ENCODE data around the gene PNPLA1. TPM values are rescaled to one million over a fixed set of nuclear protein-coding genes. Genes with fewer than 3 reads are reported as not detected.

PNPLA1 gene
- total RNA-seq, 2 donors from 2014 or later: 2.0 TPM; not detected in 1

- no peaks in the 10 kb centered on the region for H3K9me3 ChIP-seq
- 50% methylated on average over 7 of the region's 7 CpGs for WGBS
- no peaks in the 10 kb centered on the region for H3K36me3 ChIP-seq
- DNase-seq (ENCODE audit: low spot score): no peak
- no peak overlapping the region for H3K27ac ChIP-seq
- H3K27me3 ChIP-seq (replicated peaks; ENCODE audit: insufficient read depth): no peaks in the 10 kb centered on the region
- H3K4me1 ChIP-seq (replicated peaks): no peaks in the 10 kb centered on the region
- no peak overlapping the region for H3K4me3 ChIP-seq
- no peak for TF ChIP-seq POLR2AphosphoS5 (IDR thresholded peaks at IDR 0.05)
- no peak for TF ChIP-seq POLR2A (IDR thresholded peaks at IDR 0.05)
- no peak for TF ChIP-seq CTCF (IDR thresholded peaks at IDR 0.05)
- intact Hi-C loops (cut with DNase I): loop anchor here (1.0 kb wide), 1 partner anchor 59 kb away; no protein-coding TSS in a partner anchor
These were observed 31.9 kb downstream of the PNPLA1 start for GRCh38 chr6:36301781-36302180.

GRCh38 chr6:36302227-36302976 is 32.5 kb downstream of the PNPLA1 start:
- no peaks in the 10 kb centered on the region for H3K27me3 ChIP-seq (replicated peaks; ENCODE audit: insufficient read depth)
- H3K36me3 ChIP-seq: no peaks in the 10 kb centered on the region
- H3K4me3 ChIP-seq: no peak overlapping the region
- intact Hi-C loops (cut with DNase I): loop anchor here (1.0 kb wide), 1 partner anchor 58 kb away; no protein-coding TSS in a partner anchor
- H3K4me1 ChIP-seq (replicated peaks): no peaks in the 10 kb centered on the region
- peak; percentile 92 for DNase-seq (ENCODE audit: low spot score)
- H3K9me3 ChIP-seq: no peaks in the 10 kb centered on the region
- WGBS: 38% methylated on average over 13 of the region's 13 CpGs
- TF ChIP-seq POLR2AphosphoS5 (IDR thresholded peaks at IDR 0.05): peak; percentile 72
- TF ChIP-seq POLR2A (IDR thresholded peaks at IDR 0.05): no peak
- peak; percentile 79 to 96 (median 92) for TF ChIP-seq CTCF (IDR thresholded peaks at IDR 0.05)
- H3K27ac ChIP-seq: no peak overlapping the region

GRCh38 chr6:36305885-36306284 is 36.0 kb downstream of the PNPLA1 start:
- Histone ChIP-seq H3K4me3 (no peak overlapping the region), H3K27ac (no peak overlapping the region)
- 93% methylated on average over 11 of the region's 11 CpGs for WGBS

GRCh38 chr6:36306375-36306774 is 36.5 kb downstream of the PNPLA1 start:
- no peaks in the 10 kb centered on the region for H3K27me3 ChIP-seq (replicated peaks; ENCODE audit: insufficient read depth)
- H3K4me3 ChIP-seq: no peak overlapping the region
- H3K9me3 ChIP-seq: no peaks in the 10 kb centered on the region
- H3K36me3 ChIP-seq: no peaks in the 10 kb centered on the region
- H3K4me1 ChIP-seq (replicated peaks): no peaks in the 10 kb centered on the region
- no peak overlapping the region for H3K27ac ChIP-seq
- WGBS: 85% methylated on average over 7 of the region's 7 CpGs
- intact Hi-C loops (cut with DNase I): no loop called here
- no peak for DNase-seq (ENCODE audit: low spot score)
- no peak for TF ChIP-seq CTCF (IDR thresholded peaks at IDR 0.05)
- TF ChIP-seq POLR2AphosphoS5 (IDR thresholded peaks at IDR 0.05): no peak
- TF ChIP-seq POLR2A (IDR thresholded peaks at IDR 0.05): no peak

More at GRCh38 chr6:36305885-36306284, 36.0 kb downstream of the PNPLA1 start:
- Histone ChIP-seq H3K27me3 (replicated peaks; ENCODE audit: insufficient read depth) (no peaks in the 10 kb centered on the region), H3K36me3 (no peaks in the 10 kb centered on the region), H3K4me1 (replicated peaks) (no peaks in the 10 kb centered on the region), H3K9me3 (no peaks in the 10 kb centered on the region)
- TF ChIP-seq POLR2A (IDR thresholded peaks at IDR 0.05): no peak
- no peak for TF ChIP-seq CTCF (IDR thresholded peaks at IDR 0.05)
- TF ChIP-seq POLR2AphosphoS5 (IDR thresholded peaks at IDR 0.05): no peak
- intact Hi-C loops (cut with DNase I): no loop called here
- no peak for DNase-seq (ENCODE audit: low spot score)

GRCh38 chr6:36308514-36308913 is 38.7 kb downstream of the PNPLA1 start:
- H3K27me3 ChIP-seq (replicated peaks; ENCODE audit: insufficient read depth): no peaks in the 10 kb centered on the region
- H3K9me3 ChIP-seq: no peaks in the 10 kb centered on the region
- WGBS: 97% methylated on average over 5 of the region's 5 CpGs
- TF ChIP-seq POLR2AphosphoS5 (IDR thresholded peaks at IDR 0.05): no peak
- no peak for TF ChIP-seq POLR2A (IDR thresholded peaks at IDR 0.05)
- no peak for TF ChIP-seq CTCF (IDR thresholded peaks at IDR 0.05)
- H3K4me3 ChIP-seq: no peak overlapping the region
- no peak for DNase-seq (ENCODE audit: low spot score)
- intact Hi-C loops (cut with DNase I): no loop called here
- no peak overlapping the region for H3K27ac ChIP-seq
- H3K36me3 ChIP-seq: no peaks in the 10 kb centered on the region
- no peaks in the 10 kb centered on the region for H3K4me1 ChIP-seq (replicated peaks)
